ENCODE measurements around the gene FNDC3A.

FNDC3A gene

DNA sequence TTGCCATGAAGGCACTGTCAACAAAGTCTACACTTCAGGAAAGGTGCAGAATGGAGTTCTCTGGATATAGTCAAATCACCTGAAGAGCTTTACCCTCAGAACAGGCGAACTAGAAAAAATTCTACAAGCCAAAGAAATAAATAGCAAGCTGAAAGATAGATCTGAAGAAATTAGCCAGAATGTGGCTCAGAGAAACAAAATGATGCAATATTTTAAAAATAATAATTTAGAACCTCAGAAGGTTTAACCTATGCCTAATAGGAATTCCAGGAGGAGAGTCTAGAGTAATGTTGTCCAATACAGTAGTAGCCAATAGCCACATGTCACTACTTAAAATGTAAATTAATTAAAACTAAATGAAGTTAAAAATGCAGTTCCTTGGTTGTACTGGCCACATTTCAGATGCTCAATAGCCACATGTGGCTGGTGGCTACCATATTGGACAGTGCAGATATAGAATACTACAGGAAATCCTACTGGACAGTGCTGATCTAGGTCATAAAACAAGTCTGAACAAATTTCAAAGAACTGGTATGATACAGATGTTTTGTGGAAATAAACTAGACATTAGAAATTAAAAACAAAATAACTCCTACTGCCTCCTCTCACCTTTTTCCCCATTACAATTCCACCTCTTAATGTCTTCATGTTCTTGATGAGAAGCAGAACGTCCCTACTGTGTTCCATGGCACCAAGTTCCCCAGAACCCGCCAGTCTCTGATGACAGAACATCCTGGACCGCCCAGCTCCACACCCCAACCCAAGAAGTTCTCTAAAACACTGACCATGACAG lies 271.3 kb downstream of the FNDC3A start:
- no peak for TF ChIP-seq TEAD4 (IDR thresholded peaks at IDR 0.05)
- no peak for TF ChIP-seq CREB1 (IDR thresholded peaks at IDR 0.05; ENCODE audit: low read depth)
- TF ChIP-seq TCF12 (IDR thresholded peaks at IDR 0.05; ENCODE audit: low read depth) = no peak
- no peak for TF ChIP-seq EGR1 (IDR thresholded peaks at IDR 0.05)
- TF ChIP-seq, protein P1, sequence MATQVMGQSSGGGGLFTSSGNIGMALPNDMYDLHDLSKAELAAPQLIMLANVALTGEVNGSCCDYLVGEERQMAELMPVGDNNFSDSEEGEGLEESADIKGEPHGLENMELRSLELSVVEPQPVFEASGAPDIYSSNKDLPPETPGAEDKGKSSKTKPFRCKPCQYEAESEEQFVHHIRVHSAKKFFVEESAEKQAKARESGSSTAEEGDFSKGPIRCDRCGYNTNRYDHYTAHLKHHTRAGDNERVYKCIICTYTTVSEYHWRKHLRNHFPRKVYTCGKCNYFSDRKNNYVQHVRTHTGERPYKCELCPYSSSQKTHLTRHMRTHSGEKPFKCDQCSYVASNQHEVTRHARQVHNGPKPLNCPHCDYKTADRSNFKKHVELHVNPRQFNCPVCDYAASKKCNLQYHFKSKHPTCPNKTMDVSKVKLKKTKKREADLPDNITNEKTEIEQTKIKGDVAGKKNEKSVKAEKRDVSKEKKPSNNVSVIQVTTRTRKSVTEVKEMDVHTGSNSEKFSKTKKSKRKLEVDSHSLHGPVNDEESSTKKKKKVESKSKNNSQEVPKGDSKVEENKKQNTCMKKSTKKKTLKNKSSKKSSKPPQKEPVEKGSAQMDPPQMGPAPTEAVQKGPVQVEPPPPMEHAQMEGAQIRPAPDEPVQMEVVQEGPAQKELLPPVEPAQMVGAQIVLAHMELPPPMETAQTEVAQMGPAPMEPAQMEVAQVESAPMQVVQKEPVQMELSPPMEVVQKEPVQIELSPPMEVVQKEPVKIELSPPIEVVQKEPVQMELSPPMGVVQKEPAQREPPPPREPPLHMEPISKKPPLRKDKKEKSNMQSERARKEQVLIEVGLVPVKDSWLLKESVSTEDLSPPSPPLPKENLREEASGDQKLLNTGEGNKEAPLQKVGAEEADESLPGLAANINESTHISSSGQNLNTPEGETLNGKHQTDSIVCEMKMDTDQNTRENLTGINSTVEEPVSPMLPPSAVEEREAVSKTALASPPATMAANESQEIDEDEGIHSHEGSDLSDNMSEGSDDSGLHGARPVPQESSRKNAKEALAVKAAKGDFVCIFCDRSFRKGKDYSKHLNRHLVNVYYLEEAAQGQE (IDR thresholded peaks at IDR 0.05; ENCODE audit: low read depth) = no peak
- no peak for TF ChIP-seq EP300 (IDR thresholded peaks at IDR 0.05; ENCODE audit: borderline replicate concordance)
- no peak for TF ChIP-seq TAF1 (IDR thresholded peaks at IDR 0.05; ENCODE audit: low read depth)
- no peak for TF ChIP-seq YY1 (IDR thresholded peaks at IDR 0.05; ENCODE audit: low read depth)
- TF ChIP-seq NFIC (IDR thresholded peaks at IDR 0.05) = no peak
- TF ChIP-seq, protein P2, sequence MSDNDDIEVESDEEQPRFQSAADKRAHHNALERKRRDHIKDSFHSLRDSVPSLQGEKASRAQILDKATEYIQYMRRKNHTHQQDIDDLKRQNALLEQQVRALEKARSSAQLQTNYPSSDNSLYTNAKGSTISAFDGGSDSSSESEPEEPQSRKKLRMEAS (IDR thresholded peaks at IDR 0.05) = no peak
- TF ChIP-seq RAD21 (IDR thresholded peaks at IDR 0.05; ENCODE audit: low read depth) = no peak
- TF ChIP-seq, protein P3, sequence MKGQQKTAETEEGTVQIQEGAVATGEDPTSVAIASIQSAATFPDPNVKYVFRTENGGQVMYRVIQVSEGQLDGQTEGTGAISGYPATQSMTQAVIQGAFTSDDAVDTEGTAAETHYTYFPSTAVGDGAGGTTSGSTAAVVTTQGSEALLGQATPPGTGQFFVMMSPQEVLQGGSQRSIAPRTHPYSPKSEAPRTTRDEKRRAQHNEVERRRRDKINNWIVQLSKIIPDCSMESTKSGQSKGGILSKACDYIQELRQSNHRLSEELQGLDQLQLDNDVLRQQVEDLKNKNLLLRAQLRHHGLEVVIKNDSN (IDR thresholded peaks at IDR 0.05) = no peak
- no peak for TF ChIP-seq ZBTB7A (IDR thresholded peaks at IDR 0.05; ENCODE audit: low read depth)
- TF ChIP-seq FOXM1 (IDR thresholded peaks at IDR 0.05; ENCODE audit: borderline replicate concordance, low read depth) = no peak
- no peak for TF ChIP-seq CEBPB (IDR thresholded peaks at IDR 0.05)

DNA sequence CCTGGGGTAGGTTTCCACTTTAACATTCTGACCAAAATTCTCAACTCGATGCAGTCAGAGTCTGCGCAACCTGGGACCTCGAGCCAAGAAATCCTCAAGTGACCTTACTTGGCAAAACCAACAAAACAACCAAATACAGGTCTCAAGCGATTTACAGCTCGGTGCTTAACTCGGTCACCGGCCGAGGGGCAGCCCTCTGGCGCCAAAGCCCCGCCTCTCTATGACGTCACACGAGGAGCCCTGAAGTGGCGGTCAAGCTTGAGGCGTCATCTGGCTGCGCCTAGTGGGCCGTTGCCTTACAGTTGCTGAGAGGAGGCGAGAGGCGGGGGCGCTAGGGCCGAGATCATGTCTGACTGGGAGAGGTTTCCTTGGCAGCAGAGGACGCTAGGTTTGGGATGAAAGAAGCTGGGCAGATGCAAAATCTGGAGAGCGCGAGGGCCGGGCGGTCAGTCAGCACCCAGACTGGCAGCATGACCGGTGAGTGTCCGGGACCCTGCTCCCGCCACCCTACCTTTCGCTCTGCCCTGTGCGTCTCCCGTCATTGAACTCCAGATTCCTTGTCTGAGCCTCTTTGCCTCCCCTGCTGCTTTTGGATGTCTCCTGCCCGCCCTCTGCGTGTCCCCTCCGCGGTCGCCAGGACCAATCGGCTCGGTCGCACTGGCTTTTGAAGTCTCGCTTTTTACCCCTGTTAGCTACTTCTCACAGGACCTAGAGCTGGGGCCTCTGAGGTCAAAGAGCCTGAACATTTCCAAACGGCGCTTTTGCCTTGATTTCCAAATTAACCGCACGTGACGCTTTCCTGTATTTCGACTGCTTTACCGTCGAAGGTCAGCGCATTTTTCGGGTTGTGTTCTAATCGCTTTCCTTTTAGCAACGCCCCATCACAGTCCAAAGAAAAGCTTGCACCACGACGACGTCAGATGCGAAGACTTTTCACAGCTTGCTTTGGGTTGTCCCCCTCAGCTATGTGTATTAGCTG lies 272.2 kb downstream of the FNDC3A start, which contains the start of gene CDADC1:
Gene CDADC1, plus strand, starts transcription at position 283 of the 979 bp plus-strand sequence. Its CDS starts 113 bp downstream, at position 396.
- TF ChIP-seq TAF1 (IDR thresholded peaks at IDR 0.05; ENCODE audit: low read depth) = peak; percentile 55; the same call in 1 of the 2 replicates
- peak; percentile 96 for TF ChIP-seq CREB1 (IDR thresholded peaks at IDR 0.05; ENCODE audit: low read depth)
- no peak for TF ChIP-seq NFIC (IDR thresholded peaks at IDR 0.05)
- TF ChIP-seq, protein P2 (IDR thresholded peaks at IDR 0.05) = peak; percentile 48
- TF ChIP-seq, protein P3 (IDR thresholded peaks at IDR 0.05) = peak; percentile 24; the same call in 1 of the 2 replicates
- no peak for TF ChIP-seq CEBPB (IDR thresholded peaks at IDR 0.05)

DNA sequence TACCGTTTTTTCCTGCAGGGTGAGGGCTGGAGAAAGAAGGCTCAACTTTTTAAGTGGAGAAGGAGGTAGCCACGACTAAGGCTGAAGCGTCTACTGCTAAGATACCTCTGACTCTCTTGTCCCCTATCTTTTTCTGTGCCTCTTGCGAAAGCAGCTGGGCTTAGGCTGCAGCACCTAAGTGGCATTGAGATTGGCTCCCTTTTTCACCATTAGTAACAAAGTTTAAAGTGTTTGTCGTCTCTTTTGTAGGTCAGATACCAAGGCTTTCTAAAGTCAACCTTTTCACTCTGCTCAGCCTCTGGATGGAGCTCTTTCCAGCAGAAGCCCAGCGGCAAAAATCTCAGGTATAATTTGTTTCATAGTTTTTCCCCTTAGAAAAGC lies 272.9 kb downstream of the FNDC3A start:
- TF ChIP-seq EP300 (IDR thresholded peaks at IDR 0.05; ENCODE audit: borderline replicate concordance) (no peak), CEBPB (IDR thresholded peaks at IDR 0.05) (peak; percentile 48; the same call in 1 of the 2 replicates), TEAD4 (IDR thresholded peaks at IDR 0.05) (no peak), TAF1 (IDR thresholded peaks at IDR 0.05; ENCODE audit: low read depth) (no peak)
- TF ChIP-seq, protein P1 (IDR thresholded peaks at IDR 0.05; ENCODE audit: low read depth) = no peak

DNA sequence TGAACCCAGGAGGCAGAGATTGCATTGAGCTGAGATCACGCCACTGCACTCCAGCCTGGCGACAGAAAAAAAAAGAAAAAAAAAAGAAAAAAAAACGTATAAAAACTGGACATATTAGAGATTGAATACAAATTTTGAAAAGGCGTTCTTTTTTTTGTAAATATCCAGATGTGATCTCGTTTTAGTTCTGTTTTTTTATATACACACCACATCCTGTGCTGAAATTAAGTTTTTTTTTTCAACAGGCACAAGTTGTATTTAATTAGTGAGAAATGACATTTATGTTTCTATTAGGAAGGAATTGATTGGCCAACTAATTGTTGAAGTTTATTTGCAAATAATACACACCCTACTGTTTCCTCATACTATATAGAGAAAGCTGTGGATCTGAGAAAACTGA lies 275.6 kb downstream of the FNDC3A start:
- TF ChIP-seq CEBPB (IDR thresholded peaks at IDR 0.05) (no peak), EP300 (IDR thresholded peaks at IDR 0.05; ENCODE audit: borderline replicate concordance) (no peak), CREB1 (IDR thresholded peaks at IDR 0.05; ENCODE audit: low read depth) (no peak), EGR1 (IDR thresholded peaks at IDR 0.05) (no peak), TEAD4 (IDR thresholded peaks at IDR 0.05) (no peak), RAD21 (IDR thresholded peaks at IDR 0.05; ENCODE audit: low read depth) (no peak), FOXM1 (IDR thresholded peaks at IDR 0.05; ENCODE audit: borderline replicate concordance, low read depth) (no peak)

DNA sequence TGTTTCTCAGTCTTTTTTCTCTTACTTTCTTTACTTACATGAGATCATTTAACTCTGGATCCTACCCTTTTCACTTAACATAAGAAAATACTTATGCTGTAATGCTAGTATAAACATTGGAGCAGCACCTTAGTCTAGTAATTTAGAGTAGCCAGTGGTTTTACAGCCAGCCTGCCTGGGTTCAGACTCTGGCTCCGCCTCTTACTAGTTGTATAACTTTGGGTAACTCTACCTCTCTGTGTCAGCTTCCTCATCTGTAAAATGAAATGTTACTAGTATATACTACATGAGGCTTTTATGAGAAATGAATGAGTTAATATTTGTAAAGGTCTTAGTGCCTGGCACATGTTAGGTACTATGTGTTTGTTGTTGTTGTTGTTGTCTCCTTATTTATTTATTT lies 277.6 kb downstream of the FNDC3A start:
- TF ChIP-seq YY1 (IDR thresholded peaks at IDR 0.05; ENCODE audit: low read depth) (no peak), ZBTB7A (IDR thresholded peaks at IDR 0.05; ENCODE audit: low read depth) (no peak), CREB1 (IDR thresholded peaks at IDR 0.05; ENCODE audit: low read depth) (no peak), FOXM1 (IDR thresholded peaks at IDR 0.05; ENCODE audit: borderline replicate concordance, low read depth) (no peak)
- TF ChIP-seq, protein P3 (IDR thresholded peaks at IDR 0.05) = no peak
- TF ChIP-seq, protein P1 (IDR thresholded peaks at IDR 0.05; ENCODE audit: low read depth) = no peak
